Fibroblast of lung (primary cell): ENCODE data around the gene TUBA1B.

Experiments used
- CTCF ChIP-seq, 2 donors: IDR thresholded peaks in 1 of 2; conservative IDR thresholded peaks in 1 of 2; 1 replicate in 1 of 2; 2 replicates in 1 of 2; pipeline ENCODE4 v1.5.1; 2011 to 2012; ENCODE audit warnings: low read length in 2 of 2, control low read depth in 1 of 2, inconsistent platforms in 1 of 2, low read depth in 1 of 2, mild to moderate bottlenecking in 1 of 2
- EZH2 ChIP-seq: IDR thresholded peaks from 2 replicates; pipeline ENCODE4 v1.5.1; 2012; ENCODE audit warnings: low read length, control low read depth, mild to moderate bottlenecking; ENCODE audit errors: missing control alignments

GRCh38 chr12:49092086-49092815 is 38.9 kb downstream of the TUBA1B start:
- TF ChIP-seq CTCF (conservative IDR thresholded peaks at IDR 0.05 in 1 of 2, IDR thresholded peaks at IDR 0.05 in 1 of 2; ENCODE audit: low read depth in 1 of 2, low read length in 2 of 2) (peak; percentile 39 to 55), EZH2 (no peak)
